NCI-H2107 (cell line): ENCODE results near the gene LYPD6B.

Source experiments
- DNase-seq: peaks from one replicate; lab custom pipeline; 2025; lab: John Stamatoyannopoulos, UW

LYPD6B gene

GRCh38 chr2:149012545-149012944, 26.0 kb upstream of the LYPD6B start:
- DNase-seq: no peak

- no peak for DNase-seq
Measured at GRCh38 chr2:149015501-149015900, 23.0 kb upstream of the LYPD6B start.

GRCh38 chr2:149015926-149016563, 22.5 kb upstream of the LYPD6B start:
- no peak for DNase-seq

- peak; percentile 59 for DNase-seq
Measured at GRCh38 chr2:149017116-149017985, 21.1 kb upstream of the LYPD6B start.

- no peak for DNase-seq
Measured at GRCh38 chr2:149018981-149019380, 19.5 kb upstream of the LYPD6B start.

- DNase-seq: no peak
Measured at GRCh38 chr2:149019768-149020167, 18.7 kb upstream of the LYPD6B start.

- no peak for DNase-seq
Measured at GRCh38 chr2:149020432-149020851, 18.1 kb upstream of the LYPD6B start.

- no peak for DNase-seq
Measured at GRCh38 chr2:149021271-149021719, 17.2 kb upstream of the LYPD6B start.

GRCh38 chr2:149021761-149022160, 16.7 kb upstream of the LYPD6B start:
- DNase-seq: no peak

- no peak for DNase-seq
Measured at GRCh38 chr2:149023091-149023490, 15.4 kb upstream of the LYPD6B start.

- DNase-seq: no peak
Measured at GRCh38 chr2:149027590-149028250, 10.8 kb upstream of the LYPD6B start.

- no peak for DNase-seq
Measured at GRCh38 chr2:149028377-149028776, 10.1 kb upstream of the LYPD6B start.

GRCh38 chr2:149028891-149029290, 9.6 kb upstream of the LYPD6B start:
- DNase-seq: no peak

GRCh38 chr2:149029307-149029965, 9.1 kb upstream of the LYPD6B start:
- no peak for DNase-seq

- no peak for DNase-seq
Measured at GRCh38 chr2:149031396-149031795, 7.1 kb upstream of the LYPD6B start.

GRCh38 chr2:149033716-149034115, 4.8 kb upstream of the LYPD6B start:
- DNase-seq: peak; percentile 51

GRCh38 chr2:149034406-149034805, 4.1 kb upstream of the LYPD6B start:
- DNase-seq: no peak

GRCh38 chr2:149036507-149037293, 1.8 kb upstream of the LYPD6B start:
- no peak for DNase-seq

GRCh38 chr2:149037851-149038250, 648 bp upstream of the LYPD6B start:
- no peak for DNase-seq

- DNase-seq: no peak
Measured at GRCh38 chr2:149039213-149039724, 770 bp downstream of the LYPD6B start.

GRCh38 chr2:149040451-149040850, 2.0 kb downstream of the LYPD6B start:
- no peak for DNase-seq
